ENCODE data around the gene ENTPD6.
"Not testable (repeated sequence)": the region's sequence is repeated elsewhere in the genome, so short reads cannot be mapped to it uniquely, and the experiment has no call there.

Gene ENTPD6

GRCh38 chr20:25257130-25257529 is 61.6 kb downstream of the ENTPD6 start:
- no peak for DNase-seq (ENCODE audit: low read depth)

GRCh38 chr20:25257756-25258475 is 62.4 kb downstream of the ENTPD6 start:
- DNase-seq (ENCODE audit: low read depth) = no peak

- DNase-seq (ENCODE audit: low read depth) = no peak
These were observed 62.9 kb downstream of the ENTPD6 start for GRCh38 chr20:25258476-25258805.

- no peak for DNase-seq (ENCODE audit: low read depth)
These were observed 63.3 kb downstream of the ENTPD6 start for GRCh38 chr20:25258828-25259227.

- DNase-seq (ENCODE audit: low read depth) = no peak
These were observed 63.8 kb downstream of the ENTPD6 start for GRCh38 chr20:25259358-25259757.

GRCh38 chr20:25259788-25260254 is 64.3 kb downstream of the ENTPD6 start:
- DNase-seq (ENCODE audit: low read depth) = no peak

- not testable (repeated sequence) for DNase-seq (ENCODE audit: low read depth)
These were observed 65.4 kb downstream of the ENTPD6 start for GRCh38 chr20:25260770-25261437.

GRCh38 chr20:25269057-25269832 is 73.7 kb downstream of the ENTPD6 start:
- no peak for DNase-seq (ENCODE audit: low read depth)

GRCh38 chr20:25269833-25270170 is 74.3 kb downstream of the ENTPD6 start:
- no peak for DNase-seq (ENCODE audit: low read depth)

- no peak for DNase-seq (ENCODE audit: low read depth)
These were observed 75.3 kb downstream of the ENTPD6 start for GRCh38 chr20:25270829-25271251.

GRCh38 chr20:25271486-25272222 is 76.1 kb downstream of the ENTPD6 start:
- DNase-seq (ENCODE audit: low read depth) = no peak

- no peak for DNase-seq (ENCODE audit: low read depth)
These were observed 76.9 kb downstream of the ENTPD6 start for GRCh38 chr20:25272223-25273000.

- DNase-seq (ENCODE audit: low read depth) = no peak
These were observed 77.5 kb downstream of the ENTPD6 start for GRCh38 chr20:25273046-25273445.

GRCh38 chr20:25273541-25274358 is 78.2 kb downstream of the ENTPD6 start:
- no peak for DNase-seq (ENCODE audit: low read depth)

GRCh38 chr20:25274481-25274880 is 79.0 kb downstream of the ENTPD6 start:
- no peak for DNase-seq (ENCODE audit: low read depth)

- no peak for DNase-seq (ENCODE audit: low read depth)
These were observed 79.6 kb downstream of the ENTPD6 start for GRCh38 chr20:25274891-25275812.

GRCh38 chr20:25275813-25276532 is 80.5 kb downstream of the ENTPD6 start:
- no peak for DNase-seq (ENCODE audit: low read depth)
